ACHN (cell line): ENCODE measurements around the gene EFHC2.

Experiments used
- DNase-seq: peaks from one replicate; pipeline ENCODE4 v3.0.0-alpha.2; 2015
- in situ Hi-C: cut with HindIII; loops from 2 replicates; pipeline ENCODE4 v1.10.0; 2017; ENCODE audit warnings: low sequenced_read_pairs, low pct_ligation_motif_present, low pct_unique_long_range_greater_than_20kb

Gene EFHC2

DNA sequence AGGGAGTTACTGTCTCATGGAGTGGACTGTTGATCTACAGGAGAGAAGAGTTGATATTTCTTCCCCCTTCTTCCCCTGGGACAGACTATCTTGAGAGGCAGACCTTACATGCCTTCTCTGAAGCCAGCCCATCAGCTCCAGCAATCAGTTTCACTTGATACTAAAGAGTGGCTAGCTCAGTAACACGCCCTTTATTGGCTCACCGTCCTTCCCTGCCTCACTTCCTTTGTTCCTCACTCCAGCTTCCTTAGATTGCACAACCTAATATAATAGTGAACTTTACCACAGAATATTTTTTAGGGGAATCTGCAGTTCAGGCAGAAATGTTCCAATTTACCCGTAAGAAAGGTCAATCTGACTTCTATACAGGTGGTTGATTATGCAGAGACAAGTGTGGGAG is 242.2 kb downstream of the EFHC2 start:
- no peak for DNase-seq
- in situ Hi-C loops = no loop called here

DNA sequence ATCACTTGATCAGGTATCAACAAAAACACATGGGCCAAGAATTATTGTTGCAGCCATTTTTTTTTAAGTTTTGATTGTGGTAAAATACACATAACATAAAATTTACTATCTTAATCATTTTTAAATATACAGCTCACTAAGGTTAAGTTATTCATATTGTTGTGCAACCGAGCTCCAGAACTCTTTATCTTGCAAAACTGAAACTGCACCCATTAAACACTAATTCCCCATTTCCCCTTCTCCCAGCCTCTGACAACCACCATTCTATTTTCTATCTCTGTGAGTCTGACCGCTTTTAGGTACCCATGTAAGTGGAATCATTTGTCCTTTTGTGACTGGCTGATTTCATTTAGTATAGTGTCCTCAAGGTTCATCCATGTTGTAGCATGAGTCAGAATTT is 244.1 kb downstream of the EFHC2 start:
- in situ Hi-C loops = no loop called here
- no peak for DNase-seq
